A549 (cell line): ENCODE data around the gene STK4. TPM values are rescaled to one million over a fixed set of nuclear protein-coding genes. Genes with fewer than 3 reads are reported as not detected.

ENCODE experiments used
- ATAC-seq, 2 experiments: fragments of 200-7000 bp in 1 of 2; fragments of >200 bp in 1 of 2; cut with Nextera tagmentation in 1 of 2; cut with Tn5 transposase in 1 of 2; 3 replicates each; pipeline versions ENCODE4 v1.8.0 to v1.9.1; 2018 to 2020; ENCODE audit warnings: mild to moderate bottlenecking in 1 of 2, moderate library complexity in 1 of 2
- CTCF ChIA-PET: fragments of 300-600 bp; sonication (Branson Sonifier 250); formaldehyde crosslinking; extraction: SDS; loops from one replicate; lab custom pipeline; 2021; ENCODE audit warnings: antibody characterized with exemption, inconsistent platforms; lab: Yijun Ruan, JAX
- POLR2A ChIA-PET: fragments of 350-600 bp; formaldehyde crosslinking; extraction: SDS; loops from one replicate; lab custom pipeline; 2021; ENCODE audit warnings: antibody characterized with exemption, inconsistent platforms; lab: Yijun Ruan, JAX
- DNase-seq, 2 experiments: peaks; one replicate each; pipeline versions ENCODE4 v3.0.0 to v3.0.0-alpha.2; 2011 to 2016; ENCODE audit warnings: low read depth in 1 of 2, low spot score in 1 of 2
- FAIRE-seq: peaks from 2 replicates; lab custom pipeline; 2011; peaks lifted over from hg19 to GRCh38; lab: Jason Lieb, UNC
- H3K27ac ChIP-seq, 2 experiments: fragments of >200 bp; sonication (Bioruptor Twin); formaldehyde crosslinking; 3 replicates each; pipeline ENCODE4 v1.5.1; 2016 to 2017
- H3K4me1 ChIP-seq: fragments of >200 bp; sonication (Bioruptor Twin); formaldehyde crosslinking; 3 replicates; pipeline ENCODE4 v1.6.1; 2016
- H3K4me2 ChIP-seq: fragments of >200 bp; sonication (Bioruptor Twin); formaldehyde crosslinking; 3 replicates; pipeline ENCODE4 v1.6.1; 2016
- H3K4me3 ChIP-seq: fragments of >200 bp; sonication (Bioruptor Twin); formaldehyde crosslinking; 3 replicates; pipeline ENCODE4 v1.5.1; 2016
- H3K9me3 ChIP-seq: fragments of >200 bp; sonication (Bioruptor Twin); formaldehyde crosslinking; 3 replicates; pipeline ENCODE4 v1.6.1; 2016
- CHD4 ChIP-seq: fragments of 200-600 bp; sonication (generic); IDR thresholded peaks from 2 replicates; pipeline ENCODE4 v1.6.1; 2016; ENCODE audit warnings: antibody characterized with exemption, mild to moderate bottlenecking, borderline replicate concordance
- EHF ChIP-seq: fragments of 250-450 bp; sonication (Bioruptor Pico); IDR thresholded peaks from 2 replicates; pipeline ENCODE4 v1.5.0; 2020; ENCODE audit warnings: mild to moderate bottlenecking
- FOSL2 ChIP-seq, 2 experiments: fragments of 450-650 bp in 1 of 2; fragments of >200 bp in 1 of 2; sonication (Bioruptor Twin) in 1 of 2; formaldehyde crosslinking; IDR thresholded peaks; 2 replicates each; pipeline versions ENCODE4 v1.5.0 to v1.6.1; 2016 to 2020; ENCODE audit warnings: mild to moderate bottlenecking in 1 of 2, moderate library complexity in 1 of 2
- GATA3 ChIP-seq: IDR thresholded peaks from 2 replicates; pipeline ENCODE4 v1.6.1; 2012; ENCODE audit warnings: borderline replicate concordance
- HDAC2 ChIP-seq: fragments of 200-600 bp; sonication (generic); IDR thresholded peaks from 2 replicates; pipeline ENCODE4 v1.6.1; 2016
- HOXB5 ChIP-seq: fragments of 250-450 bp; sonication (Bioruptor Pico); IDR thresholded peaks from 2 replicates; pipeline ENCODE4 v1.5.0; 2020; ENCODE audit warnings: mild to moderate bottlenecking, moderate library complexity
- JUNB ChIP-seq: fragments of >200 bp; sonication (Bioruptor Twin); formaldehyde crosslinking; IDR thresholded peaks from 2 replicates; pipeline ENCODE4 v1.6.1; 2016
- KDM1A ChIP-seq: fragments of 200-600 bp; sonication (generic); IDR thresholded peaks from 2 replicates; pipeline ENCODE4 v1.6.1; 2016; ENCODE audit warnings: low read depth, mild to moderate bottlenecking
- MAFK ChIP-seq: fragments of 450-650 bp; IDR thresholded peaks from 2 replicates; pipeline ENCODE4 v1.6.1; 2014; ENCODE audit not compliant: partially characterized antibody
- MAZ ChIP-seq: fragments of 150-350 bp; IDR thresholded peaks from 2 replicates; pipeline ENCODE4 v1.6.1; 2014; ENCODE audit warnings: antibody characterized with exemption, low read depth, low read length, borderline replicate concordance
- NFE2L2 ChIP-seq: fragments of 150-350 bp; conservative IDR thresholded peaks from 2 replicates; pipeline ENCODE4 v1.6.1; 2014; ENCODE audit warnings: low read length
- NPAS2 ChIP-seq: fragments of 250-450 bp; sonication (Bioruptor Pico); IDR thresholded peaks from 2 replicates; pipeline ENCODE4 v1.8.0; 2022; ENCODE audit warnings: mild to moderate bottlenecking, moderate library complexity, borderline replicate concordance
- PHF8 ChIP-seq: fragments of 200-600 bp; sonication (generic); IDR thresholded peaks from 2 replicates; pipeline ENCODE4 v1.6.1; 2016; ENCODE audit warnings: low read depth, mild to moderate bottlenecking, antibody characterized with exemption, moderate library complexity, borderline replicate concordance
- POLR2A ChIP-seq: IDR thresholded peaks from 2 replicates; pipeline ENCODE4 v1.6.1; 2012; ENCODE audit warnings: mild to moderate bottlenecking, low read length
- ZC3H11A ChIP-seq: fragments of 450-650 bp; IDR thresholded peaks from 2 replicates; pipeline ENCODE4 v1.6.1; 2014; ENCODE audit warnings: antibody characterized with exemption, mild to moderate bottlenecking
- ZNF302 ChIP-seq: fragments of 250-450 bp; sonication (Bioruptor Pico); IDR thresholded peaks from 2 replicates; pipeline ENCODE4 v1.9.0; 2021; ENCODE audit warnings: inconsistent platforms, mild to moderate bottlenecking, moderate library complexity
- ZSCAN20 ChIP-seq: fragments of 250-450 bp; sonication (Bioruptor Pico); IDR thresholded peaks from 2 replicates; pipeline ENCODE4 v1.8.0; 2022; ENCODE audit warnings: mild to moderate bottlenecking, moderate library complexity
- WGBS: methylation state at CpG from one replicate; pipeline ENCODE4 v1.1.6; 2017; ENCODE audit errors: missing lambda C conversion rate; 5-methylcytosine and 5-hydroxymethylcytosine counted together
- polyA plus RNA-seq, 4 experiments: library from polyadenylated mRNA; depleted of rRNA in 3 of 4; stranded (reverse); fragments of >200 nt; fragmentation: RNase III in 1 of 4; extraction: RNeasy Plus Mini Kit Qiagen cat#74134 plus additional on column Dnase treatment in 1 of 4; gene quantifications; 2 replicates in 3 of 4; 3 replicates in 1 of 4; pipeline ENCODE4 v1.2.3, GENCODE V29; 2011 to 2017

The STK4 gene
- polyA plus RNA-seq, 2 of the 4 experiments (the other 2 are of a cell fraction), result 14.5 to 34.5 TPM

DNA sequence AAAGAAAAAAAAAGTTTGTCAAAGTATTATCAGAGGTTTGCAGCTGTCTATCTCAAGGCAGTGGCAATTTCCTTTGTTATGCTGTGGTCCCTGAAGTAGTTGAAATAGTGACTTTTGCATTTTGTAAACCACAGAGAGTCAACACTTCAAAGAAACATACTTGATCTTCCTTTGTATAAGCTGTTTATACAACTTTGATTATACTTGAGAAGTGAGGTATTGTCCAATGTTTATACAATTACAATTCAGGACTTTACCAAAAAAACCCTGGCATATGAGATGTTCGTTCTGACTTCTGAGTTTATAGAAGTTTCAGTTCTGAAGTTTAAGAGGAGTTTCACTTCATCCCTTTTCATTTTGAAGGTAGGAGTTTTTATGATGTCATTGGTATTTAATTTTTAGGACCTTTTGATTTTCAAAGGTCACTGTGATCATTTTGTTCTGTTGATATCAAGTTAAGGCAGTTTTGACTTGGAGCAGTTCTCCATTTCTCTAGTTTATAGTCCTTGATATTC lies 4.0 kb downstream of the STK4 start:
- Histone ChIP-seq H3K4me3 (no peak overlapping the region), H3K27ac (no peak overlapping the region), H3K4me1 (peaks cover 33% of the 10 kb centered on the region), H3K4me2 (no peak overlapping the region), H3K9me3 (no peaks in the 10 kb centered on the region)
- TF ChIP-seq MAFK (no peak), NPAS2 (CRISPR knock-in tag) (no peak), HOXB5 (CRISPR knock-in tag) (no peak), GATA3 (no peak), ZC3H11A (no peak), KDM1A (no peak), MAZ (no peak), PHF8 (no peak), POLR2A (no peak)
- no peak for FAIRE-seq
- WGBS, result 89% methylated on average over 1 of the region's 1 CpG
- CTCF ChIA-PET, result interaction anchor here (0.6 to 1.5 kb wide), 3 partner anchors 9 to 630 kb away, joined by 3 to 5 read pairs (median 3); no protein-coding TSS in a partner anchor
- no peak for DNase-seq
- ATAC-seq, result no peak
- POLR2A ChIA-PET, result interaction anchor here (0.6 kb wide), 1 partner anchor 985 kb away, joined by 3 read pairs; no protein-coding TSS in a partner anchor

- ATAC-seq (no peak), FAIRE-seq (no peak), DNase-seq (no peak)
- Histone ChIP-seq H3K27ac (0 out of 6 replicates have a peak overlapping the region, but pooled peaks of 1 of the 2 experiments have one; percentile 40), H3K9me3 (no peaks in the 10 kb centered on the region), H3K4me3 (no peak overlapping the region), H3K4me2 (peak overlapping the region; percentile 27; the same call in 1 of the 3 replicates), H3K4me1 (peaks cover 23% of the 10 kb centered on the region)
- ChIA-PET CTCF (no interaction called here), POLR2A (no interaction called here)
- TF ChIP-seq JUNB (no peak), MAFK (peak; percentile 75), NFE2L2 (no peak), HDAC2 (no peak), FOSL2 (IDR thresholded peaks at IDR 0.05) (no peak), FOSL2 (CRISPR knock-in tag; IDR thresholded peaks at IDR 0.05) (peak; percentile 77)
- 35% methylated on average over 2 of the region's 2 CpGs for WGBS
Observed at GRCh38 chr20:44973053-44973452, 6.7 kb downstream of the STK4 start.

DNA sequence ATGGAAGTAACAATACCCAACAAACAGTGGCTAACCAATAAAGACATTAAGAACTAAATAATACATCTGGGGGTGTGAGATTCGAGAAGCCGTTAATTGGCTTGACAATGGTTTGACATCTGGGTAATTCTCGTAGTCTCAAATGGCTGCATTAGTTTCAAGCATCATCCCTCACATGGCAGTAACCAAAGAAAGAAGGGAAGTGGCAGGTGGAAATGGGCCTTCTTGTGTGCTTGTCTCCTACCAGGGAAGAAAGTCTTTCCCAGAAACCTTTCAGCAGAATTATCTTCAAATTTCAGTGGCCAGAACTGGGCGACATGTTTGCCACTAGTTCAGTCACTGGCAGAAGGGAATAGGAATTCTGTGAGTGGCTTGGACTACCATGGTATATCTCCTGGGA lies 10.4 kb downstream of the STK4 start:
- Histone ChIP-seq H3K9me3 (no peaks in the 10 kb centered on the region), H3K4me2 (no peak overlapping the region), H3K4me1 (peaks cover 13% of the 10 kb centered on the region), H3K27ac (no peak overlapping the region), H3K4me3 (no peak overlapping the region)
- WGBS, result 98% methylated on average over 4 of the region's 4 CpGs
- POLR2A ChIA-PET, result no interaction called here
- FAIRE-seq (no peak), ATAC-seq (no peak), DNase-seq (no peak)
- TF ChIP-seq EHF (no peak), GATA3 (no peak), ZNF302 (no peak), CHD4 (no peak)
- CTCF ChIA-PET, result no interaction called here

DNA sequence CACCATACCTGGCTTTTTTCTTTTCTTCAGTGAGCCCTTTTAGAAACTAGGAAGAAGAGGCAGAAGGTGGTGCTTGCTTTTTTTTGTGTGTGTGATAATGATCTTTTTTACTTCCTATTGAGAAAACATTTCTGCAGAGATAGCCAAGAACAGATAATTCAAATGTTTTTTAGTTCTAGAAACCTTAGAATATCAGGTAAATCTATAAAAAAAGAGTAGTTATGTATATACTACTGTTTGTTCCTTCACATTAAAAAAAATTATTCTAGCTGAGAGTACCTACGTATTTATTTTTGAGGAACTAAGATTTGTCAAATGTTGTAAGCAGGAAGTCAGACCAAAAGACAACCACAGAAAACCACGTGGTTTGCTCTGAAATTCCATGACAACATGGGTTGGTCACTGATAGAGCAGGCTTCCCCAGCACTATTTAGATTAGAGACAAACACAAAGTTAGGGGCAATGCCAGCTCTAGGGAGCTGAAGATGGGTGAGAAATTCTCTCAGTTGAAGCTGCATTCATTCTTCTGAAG lies 12.8 kb downstream of the STK4 start:
- Histone ChIP-seq H3K9me3 (no peaks in the 10 kb centered on the region), H3K4me2 (no peak overlapping the region), H3K4me3 (no peak overlapping the region), H3K4me1 (no peaks in the 10 kb centered on the region), H3K27ac (no peak overlapping the region)
- 80% methylated on average over 2 of the region's 2 CpGs for WGBS
- CTCF ChIA-PET, result interaction anchor here (0.7 to 4.7 kb wide), 2 partner anchors 13 to 116 kb away, joined by 3 to 25 read pairs; partner anchors contain the start of gene STK4
- ATAC-seq (no peak), FAIRE-seq (no peak), DNase-seq (no peak)
- POLR2A ChIA-PET, result no interaction called here
- no peak for TF ChIP-seq ZSCAN20 (CRISPR knock-in tag)
